HG03520 (cell line): ENCODE data around the gene PPM1A.

Experiments used
- ATAC-seq: cut with Tn5 transposase; IDR thresholded peaks from one replicate; pipeline ENCODE4 v1.9.1; 2021; ENCODE audit warnings: mild to moderate bottlenecking, moderate library complexity; ENCODE audit not compliant: unreplicated experiment

Gene PPM1A

GRCh38 chr14:60265163-60265562 is 16.1 kb downstream of the PPM1A start:
- no peak for ATAC-seq

- ATAC-seq, result no peak
These were observed 17.3 kb downstream of the PPM1A start for GRCh38 chr14:60266021-60266937.

- ATAC-seq, result no peak
These were observed 23.2 kb downstream of the PPM1A start for GRCh38 chr14:60272177-60272576.

GRCh38 chr14:60273956-60274355 is 24.9 kb downstream of the PPM1A start:
- no peak for ATAC-seq

GRCh38 chr14:60274448-60274847 is 25.4 kb downstream of the PPM1A start:
- ATAC-seq, result no peak

GRCh38 chr14:60275932-60276331 is 26.9 kb downstream of the PPM1A start:
- no peak for ATAC-seq

- ATAC-seq, result no peak
These were observed 27.3 kb downstream of the PPM1A start for GRCh38 chr14:60276347-60276746.

GRCh38 chr14:60277605-60278190 is 28.7 kb downstream of the PPM1A start:
- ATAC-seq, result no peak

GRCh38 chr14:60278350-60278749 is 29.3 kb downstream of the PPM1A start:
- ATAC-seq, result no peak

- ATAC-seq, result no peak
These were observed 38.4 kb downstream of the PPM1A start for GRCh38 chr14:60287452-60287851.

- ATAC-seq, result no peak
These were observed 39.3 kb downstream of the PPM1A start for GRCh38 chr14:60288279-60288678.

GRCh38 chr14:60294411-60295069 is 45.5 kb downstream of the PPM1A start:
- ATAC-seq, result no peak

- no peak for ATAC-seq
These were observed 51.0 kb downstream of the PPM1A start for GRCh38 chr14:60300019-60300418.

- no peak for ATAC-seq
These were observed 52.7 kb downstream of the PPM1A start for GRCh38 chr14:60301685-60302084.

GRCh38 chr14:60302663-60303062 is 53.6 kb downstream of the PPM1A start:
- ATAC-seq, result no peak

- no peak for ATAC-seq
These were observed 54.7 kb downstream of the PPM1A start for GRCh38 chr14:60303745-60304144.

GRCh38 chr14:60304509-60304908 is 55.5 kb downstream of the PPM1A start:
- ATAC-seq, result no peak

- no peak for ATAC-seq
These were observed 61.0 kb downstream of the PPM1A start for GRCh38 chr14:60309867-60310552.

GRCh38 chr14:60311417-60311816 is 62.4 kb downstream of the PPM1A start:
- ATAC-seq, result no peak

GRCh38 chr14:60313093-60313492 is 64.1 kb downstream of the PPM1A start:
- no peak for ATAC-seq
